Measurements from ENCODE around the gene DOK7.

Gene DOK7

DNA sequence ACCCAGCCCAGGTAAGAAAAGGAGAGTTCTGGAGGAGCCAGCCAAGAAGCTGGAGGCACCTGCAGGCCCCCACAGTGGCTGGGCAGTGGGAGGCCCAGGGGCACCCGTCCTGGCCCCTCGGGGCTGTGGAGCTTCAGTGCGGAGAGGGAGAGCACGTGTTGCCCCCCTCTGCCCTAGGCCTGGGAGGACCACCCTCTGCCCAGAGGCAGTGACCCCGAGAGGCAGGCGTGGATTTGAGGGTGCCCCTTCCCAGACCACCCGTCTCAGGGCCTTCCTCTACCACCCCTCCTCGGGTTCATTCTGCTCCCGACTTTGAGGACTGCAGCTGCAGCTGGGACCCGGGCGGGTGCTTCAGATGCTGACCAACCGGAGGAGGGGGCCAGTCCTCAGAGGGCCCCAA, 33.5 kb upstream of the DOK7 start:
- DNase-seq = no peak

DNA sequence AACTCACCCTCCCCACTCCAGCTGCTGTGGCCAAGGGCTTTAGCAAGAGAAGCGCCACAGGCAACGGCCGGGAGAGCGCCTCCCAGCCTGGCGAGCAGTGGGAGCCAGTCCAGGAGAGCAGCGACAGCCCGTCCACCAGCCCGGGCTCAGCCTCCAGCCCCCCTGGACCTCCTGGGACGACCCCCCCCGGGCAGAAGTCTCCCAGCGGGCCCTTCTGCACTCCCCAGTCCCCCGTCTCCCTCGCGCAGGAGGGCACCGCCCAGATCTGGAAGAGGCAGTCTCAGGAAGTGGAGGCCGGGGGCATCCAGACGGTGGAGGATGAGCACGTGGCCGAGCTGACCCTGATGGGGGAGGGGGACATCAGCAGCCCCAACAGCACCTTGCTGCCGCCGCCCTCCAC, 32.6 kb upstream of the DOK7 start:
- DNase-seq = no peak

DNA sequence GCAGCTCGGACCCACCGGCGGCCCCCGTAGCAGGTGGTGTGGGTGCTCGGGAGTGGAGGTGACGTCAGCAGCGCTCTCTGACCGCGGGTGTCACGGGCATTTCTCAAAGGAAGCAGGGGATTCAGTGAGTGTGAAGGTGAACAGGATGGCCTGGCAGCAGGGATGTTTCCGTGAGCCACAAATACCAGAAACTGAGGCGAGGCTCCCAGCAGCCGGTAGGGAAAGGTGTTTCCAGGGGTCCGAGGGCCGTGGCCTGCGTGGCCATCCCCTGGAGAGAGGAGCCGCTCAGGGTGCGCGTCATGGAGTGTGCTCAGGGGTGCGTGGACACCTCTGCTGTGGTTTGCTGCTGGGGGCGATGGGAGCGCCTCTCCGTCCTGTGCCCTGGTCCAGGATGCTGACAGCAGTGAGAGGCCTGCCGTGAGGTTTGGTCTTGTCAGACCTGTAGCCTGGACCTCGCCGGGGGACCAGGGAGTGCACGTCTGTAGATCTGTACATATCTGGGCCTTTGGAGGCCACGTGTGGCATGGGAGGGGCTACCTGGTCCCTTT, 31.6 kb upstream of the DOK7 start:
- DNase-seq = no peak

DNA sequence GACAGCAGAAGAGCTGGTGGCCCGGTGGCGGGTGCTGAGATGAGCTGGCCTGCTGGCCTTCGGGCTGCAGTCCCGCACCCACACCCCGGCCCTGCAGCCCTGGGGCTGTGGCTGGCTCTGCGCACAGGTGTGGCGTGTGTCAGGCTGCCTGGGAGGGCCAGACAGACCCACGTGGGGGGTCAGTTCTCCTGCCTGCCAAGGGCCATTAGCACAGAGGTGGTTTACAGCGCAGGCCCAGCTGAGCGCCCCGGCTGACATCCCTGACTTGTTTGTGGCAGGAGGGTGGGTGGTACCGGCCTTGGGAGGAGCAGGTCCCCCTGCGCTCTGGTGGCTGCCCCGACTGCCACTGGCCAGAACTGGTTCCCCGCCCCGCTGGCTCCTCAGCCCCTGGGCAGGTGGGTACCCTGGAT, 30.7 kb upstream of the DOK7 start:
- DNase-seq = no peak

DNA sequence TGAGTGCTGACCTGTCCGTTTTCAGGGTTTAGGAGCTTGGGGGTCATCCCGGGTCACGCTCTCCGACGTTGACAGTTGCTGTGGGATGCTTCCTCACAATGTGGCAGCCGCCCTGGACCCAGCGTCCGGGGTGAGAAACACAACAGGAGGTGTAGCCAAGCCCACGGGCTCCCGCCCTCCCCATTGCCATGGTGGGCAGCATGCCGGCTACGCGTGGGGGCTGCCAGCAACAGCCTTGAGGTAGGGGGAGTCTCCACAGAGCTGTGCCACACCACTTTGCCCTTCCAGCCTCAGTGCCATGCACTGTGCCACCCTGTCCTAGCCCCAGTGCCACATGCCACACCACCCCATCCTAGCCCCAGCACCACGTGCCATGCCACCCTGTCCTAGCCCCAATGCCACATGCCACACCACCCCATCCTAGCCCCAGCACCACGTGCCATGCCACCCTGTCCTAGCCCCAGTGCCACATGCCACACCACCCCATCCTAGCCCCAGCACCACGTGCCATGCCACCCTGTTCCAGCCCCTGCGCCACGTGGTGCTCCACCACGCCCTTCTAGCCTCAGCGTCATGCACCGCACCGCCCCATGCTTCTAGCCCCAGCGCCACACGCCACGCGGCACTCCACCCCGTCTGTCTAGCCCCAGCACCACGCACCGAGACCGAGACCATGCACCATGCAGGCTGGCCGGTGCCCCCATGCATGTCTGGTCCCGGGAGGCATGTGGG, 29.8 kb upstream of the DOK7 start:
- no peak for DNase-seq

DNA sequence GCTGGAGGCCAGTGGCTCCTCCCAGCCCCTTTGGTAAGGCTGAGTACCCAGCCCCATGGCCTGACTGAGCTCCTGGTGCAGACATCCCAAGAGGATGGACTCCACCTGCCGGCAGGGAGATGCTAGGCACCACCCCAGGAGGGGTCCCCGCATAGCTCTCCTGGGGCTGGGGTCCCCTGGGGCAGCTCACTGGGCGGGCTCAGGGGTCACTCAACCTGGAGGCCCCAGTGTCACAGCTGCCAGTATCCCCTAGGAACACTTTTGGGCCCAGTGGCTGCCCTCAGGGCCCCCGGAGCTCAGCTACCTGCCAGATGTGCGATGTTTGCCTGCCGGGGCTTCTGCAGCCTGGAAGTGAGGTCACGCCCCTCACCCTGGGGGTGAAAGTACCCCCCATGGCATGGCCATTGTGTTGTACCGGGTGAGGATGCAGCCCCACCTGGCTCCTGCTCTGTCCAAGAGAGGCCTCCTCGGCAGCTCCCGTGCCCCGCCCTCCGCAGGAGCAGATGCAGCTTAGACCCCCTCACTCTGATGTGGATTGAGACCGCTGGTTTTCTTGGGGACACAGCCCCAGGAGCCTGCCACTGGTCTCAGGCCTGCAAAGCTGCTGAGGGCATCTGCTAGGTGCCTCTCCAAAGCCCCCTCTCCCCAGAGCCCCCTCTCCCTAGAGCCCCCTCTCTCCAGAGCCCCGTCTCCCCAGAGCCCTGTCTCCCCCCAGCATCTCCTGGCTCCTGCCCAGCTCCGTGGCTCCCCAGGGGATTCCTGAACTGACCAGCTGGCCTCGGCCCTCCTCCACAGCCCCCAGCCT, 28.0 kb upstream of the DOK7 start:
- DNase-seq = no peak

DNA sequence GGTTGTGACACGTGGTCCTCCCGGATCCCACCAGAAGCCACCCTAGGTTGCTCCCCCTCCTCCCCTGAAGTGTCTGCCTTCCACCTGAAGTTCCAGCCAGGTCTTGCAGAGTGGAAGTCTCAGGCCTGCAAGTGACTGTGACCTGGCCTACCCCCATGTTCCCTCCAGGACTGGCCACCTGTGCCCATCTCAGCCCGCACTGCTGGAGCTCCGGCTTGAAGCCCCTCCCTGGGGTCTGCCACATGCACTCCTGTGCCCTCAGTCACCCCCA, 27.5 kb upstream of the DOK7 start:
- DNase-seq = no peak

DNA sequence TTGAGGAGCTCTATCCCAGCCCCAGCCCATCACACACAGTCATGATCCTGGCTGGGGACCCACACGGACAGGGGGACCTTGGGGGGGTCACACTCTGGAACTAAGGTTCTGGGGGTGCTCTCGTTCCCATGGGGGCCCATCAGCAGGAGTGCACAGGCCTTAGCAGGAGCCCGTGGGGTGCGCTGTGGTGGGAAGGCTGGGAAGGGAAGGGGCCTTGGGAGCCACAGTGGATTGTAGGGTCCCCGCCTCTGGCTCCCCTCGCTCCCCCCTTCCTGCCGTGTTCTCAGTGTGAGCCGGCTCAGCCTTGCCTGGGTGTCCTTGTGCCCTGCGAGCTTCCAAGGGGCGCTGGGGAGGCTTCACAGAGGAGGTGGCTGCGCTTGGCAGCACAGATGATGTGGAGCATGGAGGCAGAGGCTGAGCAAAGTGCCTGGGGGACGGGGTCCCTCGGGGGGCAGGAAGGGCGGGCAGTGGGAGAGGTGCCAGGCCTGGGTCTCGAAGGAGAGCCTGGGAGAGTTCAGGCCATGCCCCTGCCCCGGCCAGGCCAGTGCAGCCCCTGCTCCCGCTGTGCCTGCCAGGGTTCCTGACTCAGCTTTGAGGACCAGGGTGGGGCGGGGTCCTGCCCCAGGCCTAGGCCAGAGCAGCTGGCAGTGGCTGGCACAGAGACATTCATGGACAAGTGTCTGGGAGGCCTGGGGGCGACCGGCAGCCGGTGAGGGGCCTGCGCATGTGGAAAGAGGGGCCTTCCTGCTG, 26.9 kb upstream of the DOK7 start:
- DNase-seq = no peak

DNA sequence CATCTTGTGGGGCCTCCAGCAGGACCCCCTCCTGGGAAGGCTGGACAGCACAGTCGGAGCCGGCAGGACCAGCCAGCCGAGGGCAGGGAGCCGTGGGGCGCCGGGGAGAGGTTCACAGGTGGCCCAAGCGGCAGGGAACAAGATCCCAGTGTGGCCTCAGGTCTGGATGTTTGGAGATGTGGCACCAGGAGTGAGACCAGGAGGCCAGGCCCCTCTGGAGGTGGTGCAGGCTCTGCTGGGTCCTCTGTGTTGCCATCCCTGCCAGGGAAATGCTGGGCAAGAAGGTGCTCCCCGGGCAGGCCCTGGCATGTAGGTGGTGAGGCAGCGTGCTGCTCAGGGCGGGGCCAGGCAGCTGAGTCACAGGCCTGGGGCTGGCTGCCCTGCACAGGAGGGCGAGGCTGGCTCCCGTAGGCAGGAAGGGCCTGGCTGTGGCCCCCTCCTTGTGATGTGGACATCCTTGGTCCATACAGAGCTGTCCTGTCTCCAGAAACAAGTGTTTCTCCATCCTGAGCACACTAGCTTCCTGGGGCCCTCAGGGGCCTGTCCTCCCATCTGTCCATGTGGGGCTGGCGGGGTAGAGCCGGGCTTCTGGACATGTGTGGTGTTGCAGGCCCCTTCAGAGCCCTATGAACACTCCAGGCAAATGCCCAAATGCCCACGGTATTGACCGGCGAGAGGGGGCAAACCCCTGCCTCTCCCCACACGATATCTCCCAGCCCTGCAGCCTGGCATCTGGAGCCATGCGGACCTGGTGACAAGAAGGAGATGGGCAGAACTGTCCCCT, 26.1 kb upstream of the DOK7 start:
- DNase-seq = no peak

DNA sequence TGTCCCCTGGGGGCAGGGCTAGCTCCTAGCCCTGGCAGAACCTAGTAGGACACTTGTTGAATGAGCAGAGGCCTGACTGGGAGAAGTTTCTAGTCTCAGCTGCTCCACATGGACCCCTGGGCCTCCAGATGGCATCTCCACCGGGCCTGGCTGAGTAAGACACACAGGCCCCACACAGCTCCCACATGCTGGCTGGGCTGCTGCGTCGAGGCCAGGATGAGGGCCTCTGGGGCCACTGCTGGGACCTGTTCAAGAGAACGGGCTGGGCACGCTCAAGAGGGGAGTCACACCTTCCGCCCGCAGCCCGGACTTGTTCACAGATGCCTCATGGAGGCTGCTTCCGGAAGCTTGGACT, 25.5 kb upstream of the DOK7 start:
- DNase-seq = no peak

DNA sequence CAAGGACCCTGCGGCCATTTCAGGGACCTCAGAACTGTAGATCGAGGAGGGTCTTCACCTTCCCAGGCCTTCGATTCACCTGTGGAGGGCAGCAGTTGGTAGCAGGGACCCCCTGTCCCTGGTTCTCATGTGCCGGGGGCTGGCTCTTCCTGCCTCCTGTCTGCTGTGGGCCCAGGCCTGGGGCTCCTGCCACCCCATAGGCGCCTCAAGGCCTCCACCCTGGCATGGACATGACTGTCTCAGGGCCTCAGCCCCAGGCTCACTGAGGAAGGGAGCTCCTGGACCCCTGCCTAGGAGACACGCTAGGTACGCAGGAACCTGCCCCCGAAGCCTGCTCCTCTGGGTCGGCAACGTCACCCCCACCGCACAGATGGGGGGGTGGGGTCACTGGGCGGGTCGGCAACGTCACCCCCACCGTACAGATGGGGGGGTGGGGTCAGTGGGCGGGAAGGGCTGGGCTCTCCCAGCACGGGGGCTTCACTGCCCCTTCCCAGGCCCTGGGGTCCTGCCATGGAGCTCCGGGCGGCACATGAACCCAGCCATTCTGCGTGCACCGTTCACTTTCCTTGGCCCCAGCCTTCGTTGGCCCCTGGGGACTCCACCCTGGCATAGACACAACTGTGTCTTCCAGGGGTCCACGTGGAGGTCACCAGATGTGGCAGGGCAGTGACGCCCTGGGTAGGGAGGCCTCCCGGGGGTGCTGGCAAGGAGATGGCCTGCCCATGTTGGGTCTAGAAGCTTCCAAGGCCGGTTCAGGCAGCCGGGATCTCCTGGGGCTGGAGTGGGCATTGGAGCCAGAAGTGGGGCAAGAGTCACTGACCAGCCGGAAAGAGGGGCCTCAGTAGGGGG, 24.9 kb upstream of the DOK7 start:
- no peak for DNase-seq

DNA sequence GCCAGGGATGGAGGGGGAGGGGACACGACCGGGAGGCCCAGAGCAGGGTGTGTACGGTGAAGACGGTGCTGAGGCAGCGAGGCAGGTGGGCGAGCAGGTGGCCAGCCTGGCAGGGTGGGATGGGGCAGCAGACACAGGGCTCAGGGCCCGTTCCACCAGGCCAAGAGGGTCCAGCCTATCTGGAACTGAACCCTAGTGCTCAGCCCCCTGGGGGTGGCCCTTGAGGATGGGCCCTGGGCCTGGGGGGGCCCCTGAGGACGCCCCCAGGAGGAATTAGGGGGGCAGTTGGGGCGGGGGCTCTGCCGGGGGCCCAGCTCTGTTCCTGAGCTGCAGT, 24.3 kb upstream of the DOK7 start:
- DNase-seq = no peak

DNA sequence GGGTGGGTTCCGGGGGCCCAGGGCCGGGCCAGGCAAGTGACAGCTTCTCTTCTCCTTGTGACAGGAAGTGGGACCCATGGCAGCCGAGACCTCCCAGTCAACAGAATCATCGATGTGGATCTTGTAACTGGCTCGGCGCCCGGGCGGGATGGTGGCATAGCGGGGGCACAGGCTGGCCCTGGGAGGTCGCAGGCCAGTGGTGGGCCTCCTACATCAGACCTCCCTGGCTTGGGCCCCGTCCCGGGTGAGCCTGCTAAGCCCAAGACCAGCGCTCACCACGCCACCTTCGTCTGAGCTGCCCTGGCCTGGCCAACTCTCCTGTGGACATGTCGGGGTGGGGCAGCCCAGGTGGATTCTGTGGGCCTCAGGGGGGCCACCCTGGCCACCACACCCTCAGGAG, 23.7 kb upstream of the DOK7 start:
- DNase-seq = no peak

DNA sequence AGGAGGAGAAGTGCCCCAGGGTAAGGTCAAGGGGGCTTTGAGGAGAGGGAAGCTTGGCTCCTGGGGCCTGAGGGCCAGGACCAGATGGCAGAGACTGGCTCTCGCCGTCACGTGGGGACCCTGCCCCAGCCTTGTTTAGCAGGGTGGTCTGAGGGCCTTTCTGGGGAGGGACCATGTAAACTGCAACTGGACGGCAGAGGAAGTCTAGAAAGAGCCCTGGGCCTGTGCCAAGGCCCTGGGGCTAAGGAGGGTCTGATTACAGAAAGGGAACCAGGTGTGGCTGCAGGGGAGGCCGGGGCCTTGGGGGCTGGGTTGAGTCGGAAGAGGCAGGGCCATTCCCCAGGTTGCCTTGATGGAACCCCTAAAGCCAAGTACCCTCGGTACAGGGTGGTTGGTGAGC, 23.1 kb upstream of the DOK7 start:
- no peak for DNase-seq

DNA sequence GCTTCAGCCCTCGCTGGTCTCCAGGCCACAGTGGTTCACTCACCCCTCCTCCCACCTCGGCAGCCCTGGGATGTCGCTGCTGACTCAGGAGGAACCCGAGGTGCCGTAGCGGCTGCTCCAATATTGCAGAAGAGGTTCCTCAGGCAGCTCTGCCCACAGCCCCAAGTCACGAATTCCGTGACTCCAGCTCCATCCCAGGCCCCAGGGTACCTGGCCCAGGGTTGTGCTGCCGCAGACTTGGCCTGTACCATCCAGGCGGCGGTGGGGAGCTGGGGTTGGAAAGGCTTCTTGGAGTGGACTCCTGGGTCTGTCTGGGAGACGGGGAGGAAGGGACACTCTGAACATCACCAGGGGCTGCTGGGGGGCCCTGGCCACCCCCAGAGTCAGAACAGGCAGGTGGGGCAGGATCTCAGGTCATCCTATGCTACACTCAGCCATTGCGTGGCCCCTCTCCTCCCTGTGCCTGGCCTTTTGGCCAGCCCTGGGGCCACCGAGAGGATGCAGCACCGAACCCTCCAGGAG, 22.1 kb upstream of the DOK7 start:
- DNase-seq = no peak

DNA sequence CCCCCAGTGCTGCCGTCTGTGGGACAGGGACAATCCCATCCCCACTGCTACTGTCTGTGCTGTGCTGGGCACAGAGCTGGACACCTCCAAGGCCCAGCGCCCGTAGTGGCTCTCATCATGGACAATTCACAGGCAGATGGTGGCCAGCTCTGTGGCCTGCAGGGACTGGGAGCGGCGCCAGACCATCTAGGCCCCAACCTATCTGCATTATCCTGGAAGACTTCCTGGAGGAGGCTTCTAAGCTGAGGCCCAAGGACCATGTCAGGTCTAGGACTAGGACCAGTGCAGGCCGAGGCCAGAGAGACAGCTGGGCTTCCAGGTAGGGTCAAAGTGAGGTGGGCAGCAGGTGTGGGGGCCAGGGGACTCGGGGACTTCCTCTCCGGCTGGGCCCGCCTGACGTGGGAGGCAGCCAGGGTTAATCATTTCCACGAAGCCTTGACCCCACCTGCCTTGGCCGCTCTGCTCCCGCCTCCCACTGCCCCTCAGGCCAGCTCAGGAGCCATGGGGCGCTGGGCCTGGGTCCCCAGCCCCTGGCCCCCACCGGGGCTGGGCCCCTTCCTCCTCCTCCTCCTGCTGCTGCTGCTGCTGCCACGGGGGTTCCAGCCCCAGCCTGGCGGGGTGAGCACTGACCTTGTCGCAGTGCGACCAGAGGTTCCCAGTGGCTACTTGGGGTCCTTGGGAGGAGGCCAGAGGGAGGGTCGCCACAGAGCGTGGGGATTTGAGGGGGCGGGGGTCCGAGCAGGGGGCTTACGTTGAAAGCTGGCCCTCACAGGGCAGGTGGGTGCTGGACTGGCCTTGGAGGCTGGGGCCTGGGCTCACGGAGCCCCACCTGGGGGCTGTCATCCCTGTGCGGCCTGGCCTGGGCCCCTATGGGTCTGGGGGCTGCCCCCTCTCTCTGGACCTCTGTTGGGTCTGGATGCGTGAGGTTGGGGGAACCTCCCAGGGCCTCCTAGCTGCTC, 21.3 kb upstream of the DOK7 start, which contains the start of gene HGFAC:
Gene HGFAC, plus strand, starts transcription at position 468 of the 959 bp plus-strand sequence. Its CDS starts 34 bp downstream, at position 502.
- no peak for DNase-seq

DNA sequence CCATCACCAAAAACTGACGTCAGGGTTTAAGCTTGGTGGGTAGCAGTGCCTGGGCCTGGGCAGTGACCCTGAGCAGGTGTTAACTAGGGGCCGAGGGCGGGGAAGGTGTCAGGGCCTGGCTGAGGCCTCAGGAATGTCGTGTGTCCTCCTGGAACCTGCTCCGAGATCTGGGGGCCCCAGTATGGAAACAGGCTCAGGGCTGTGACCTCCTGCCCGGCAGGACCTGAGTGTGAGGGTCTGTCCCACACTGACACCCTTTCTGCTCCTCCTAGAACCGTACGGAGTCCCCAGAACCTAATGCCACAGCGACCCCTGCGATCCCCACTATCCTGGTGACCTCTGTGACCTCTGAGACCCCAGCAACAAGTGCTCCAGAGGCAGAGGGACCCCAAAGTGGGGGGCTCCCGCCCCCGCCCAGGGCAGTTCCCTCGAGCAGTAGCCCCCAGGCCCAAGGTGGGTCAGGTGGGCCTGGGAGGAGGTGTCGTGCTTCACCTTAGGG, 20.6 kb upstream of the DOK7 start:
- DNase-seq = no peak

DNA sequence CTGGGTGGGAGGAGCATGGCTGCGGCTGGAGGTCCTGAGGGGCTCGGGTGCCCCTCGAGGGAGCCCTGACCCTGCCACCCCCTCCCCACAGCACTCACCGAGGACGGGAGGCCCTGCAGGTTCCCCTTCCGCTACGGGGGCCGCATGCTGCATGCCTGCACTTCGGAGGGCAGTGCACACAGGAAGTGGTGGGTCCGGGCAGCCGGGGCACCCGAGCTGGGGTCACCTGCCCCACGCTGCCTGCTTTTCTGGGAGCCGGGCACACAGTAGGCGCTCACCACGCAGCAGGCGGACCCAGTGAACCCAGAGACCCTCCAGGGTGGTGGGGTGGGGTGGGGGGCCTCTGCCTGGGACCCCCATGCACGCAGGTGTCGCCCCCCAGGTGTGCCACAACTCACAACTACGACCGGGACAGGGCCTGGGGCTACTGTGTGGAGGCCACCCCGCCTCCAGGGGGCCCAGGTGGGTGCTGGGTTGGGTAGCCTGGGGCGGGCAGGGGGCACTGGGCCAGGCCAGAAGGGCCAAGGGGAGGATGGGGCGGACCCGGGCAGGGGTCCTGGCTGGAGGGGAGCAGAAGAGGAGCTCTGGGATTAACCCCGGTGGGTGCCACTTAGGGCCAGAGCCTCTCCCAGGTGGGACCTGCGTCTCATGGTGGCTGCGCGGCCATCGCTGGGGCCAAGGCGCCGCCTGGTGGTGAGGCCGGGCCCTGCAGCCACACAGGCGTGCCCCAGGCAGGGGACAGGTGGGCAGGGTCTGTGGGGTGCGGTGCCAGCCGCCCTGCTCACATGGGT, 20.0 kb upstream of the DOK7 start:
- no peak for DNase-seq

DNA sequence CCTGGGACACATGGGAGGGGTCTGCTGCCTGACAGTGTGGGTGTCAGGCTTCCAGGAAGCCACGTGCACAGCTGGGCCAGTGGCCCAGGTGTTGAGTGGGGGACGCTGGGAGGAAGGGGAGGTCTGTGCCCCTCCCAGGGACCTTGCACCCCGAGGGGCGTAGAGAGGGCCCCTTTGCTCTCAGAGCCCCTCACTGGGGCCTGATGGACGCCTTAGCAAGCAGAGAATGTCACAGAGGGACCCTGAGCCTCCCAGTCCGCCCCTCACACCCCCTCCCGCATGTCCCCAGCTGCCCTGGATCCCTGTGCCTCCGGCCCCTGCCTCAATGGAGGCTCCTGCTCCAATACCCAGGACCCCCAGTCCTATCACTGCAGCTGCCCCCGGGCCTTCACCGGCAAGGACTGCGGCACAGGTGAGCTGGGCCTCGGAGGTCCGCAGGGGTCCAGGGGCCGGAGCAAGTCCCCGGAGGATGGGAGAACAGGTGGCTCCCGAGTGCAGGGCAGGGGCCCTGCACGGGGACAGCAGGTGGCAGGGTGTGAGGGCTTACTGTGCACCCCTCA, 19.3 kb upstream of the DOK7 start:
- no peak for DNase-seq

Measured in SHP77 treated with DMSO at 0.1 percent for 48 hours (cell line).